HG03039 (cell line): Measurements from ENCODE around the gene PNMA8B.
"Not testable (repeated sequence)": the region's sequence is repeated elsewhere in the genome, so short reads cannot be mapped to it uniquely, and the experiment has no call there.

Experiments
- ATAC-seq: cut with Tn5 transposase; IDR thresholded peaks from one replicate; pipeline ENCODE4 v1.9.1; 2021; ENCODE audit warnings: mild to moderate bottlenecking, moderate library complexity; ENCODE audit not compliant: unreplicated experiment

PNMA8B gene

DNA sequence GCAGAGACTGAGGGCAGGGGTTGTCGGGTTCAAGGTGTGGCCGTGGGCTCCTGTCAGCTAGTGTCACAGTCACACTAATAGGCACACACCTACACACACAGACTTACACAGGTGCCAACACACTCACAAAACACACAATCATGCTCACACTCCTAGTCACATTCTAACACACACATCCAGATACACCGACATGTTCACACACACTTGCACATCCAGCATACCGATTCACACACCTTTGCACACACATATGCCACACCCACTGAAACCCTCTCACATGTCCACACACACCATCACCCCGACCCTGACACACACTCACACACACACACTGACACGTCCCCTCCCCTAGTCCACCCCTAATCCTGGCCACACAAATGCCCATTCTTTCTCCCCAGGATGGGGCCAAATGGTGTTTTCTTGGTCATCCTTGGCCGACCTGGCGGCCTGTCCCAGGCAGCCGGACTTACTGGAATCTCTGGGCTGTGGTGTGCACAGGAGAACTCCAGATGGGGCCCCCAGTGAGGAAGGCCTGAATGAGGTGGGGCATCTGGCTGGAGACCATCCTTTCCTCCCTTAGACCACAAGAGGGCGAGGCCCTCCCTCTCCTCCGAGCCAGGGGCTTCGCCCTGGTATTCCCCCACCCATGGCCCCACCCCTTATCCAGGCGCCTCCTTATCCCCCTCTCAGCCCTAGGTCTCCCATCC is 19.1 kb upstream of the PNMA8B start:
- ATAC-seq: no peak

DNA sequence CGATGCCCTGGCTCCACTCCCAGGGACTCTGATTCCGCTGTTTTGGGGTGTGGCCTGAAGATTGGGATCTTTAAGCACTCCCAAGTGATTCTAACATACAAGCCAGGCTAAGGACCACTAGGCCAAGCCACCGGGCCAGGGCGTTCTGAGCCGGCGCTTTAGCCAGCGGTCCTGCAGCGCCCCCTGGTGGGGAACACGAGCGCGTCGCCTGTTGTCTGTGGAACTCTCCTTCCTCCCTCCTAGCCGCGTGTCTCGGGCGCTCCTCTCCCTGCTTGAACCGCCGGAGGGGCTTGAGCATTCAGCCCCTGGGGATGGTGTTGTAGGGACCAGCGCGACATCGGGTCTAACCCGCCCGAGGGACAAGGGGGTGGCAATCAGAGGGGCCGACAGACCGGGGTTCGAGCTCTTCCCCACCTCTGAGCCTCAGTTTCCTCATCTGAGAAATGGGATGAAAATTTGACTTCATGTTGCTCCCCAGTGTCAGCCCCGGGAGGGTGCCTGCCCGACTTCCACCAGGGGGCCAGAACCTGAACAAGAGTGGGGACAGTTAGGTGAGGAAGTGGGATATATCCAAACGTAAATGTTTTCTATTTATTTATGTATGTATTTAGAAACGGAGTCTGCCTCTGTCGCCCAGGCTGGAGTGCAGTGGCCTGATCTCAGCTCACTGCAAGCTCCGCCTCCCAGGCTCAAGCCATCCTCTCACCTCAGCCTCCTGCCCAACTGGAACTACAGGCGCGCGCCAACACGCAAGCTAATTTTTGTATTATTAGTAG is 18.0 kb upstream of the PNMA8B start:
- ATAC-seq: no peak

DNA sequence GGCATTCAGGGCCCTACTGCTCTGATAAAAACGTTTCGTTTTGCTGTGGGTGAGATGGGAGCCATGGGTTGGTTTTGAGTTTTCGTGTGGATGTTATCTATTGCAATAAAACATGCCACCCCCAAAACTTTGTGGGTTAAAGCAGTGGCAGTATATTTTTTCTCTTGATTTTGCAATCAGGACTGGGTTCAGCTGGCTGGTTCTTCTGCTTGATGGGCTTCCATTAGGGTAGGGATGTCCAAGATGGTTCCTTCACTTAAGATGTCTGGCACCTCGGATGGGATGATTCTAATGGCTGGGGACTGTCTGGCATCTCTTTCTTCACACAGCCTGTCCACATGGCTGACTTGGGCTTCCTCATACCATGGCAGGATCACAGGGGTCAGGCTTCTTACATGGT is 15.6 kb upstream of the PNMA8B start:
- no peak for ATAC-seq

DNA sequence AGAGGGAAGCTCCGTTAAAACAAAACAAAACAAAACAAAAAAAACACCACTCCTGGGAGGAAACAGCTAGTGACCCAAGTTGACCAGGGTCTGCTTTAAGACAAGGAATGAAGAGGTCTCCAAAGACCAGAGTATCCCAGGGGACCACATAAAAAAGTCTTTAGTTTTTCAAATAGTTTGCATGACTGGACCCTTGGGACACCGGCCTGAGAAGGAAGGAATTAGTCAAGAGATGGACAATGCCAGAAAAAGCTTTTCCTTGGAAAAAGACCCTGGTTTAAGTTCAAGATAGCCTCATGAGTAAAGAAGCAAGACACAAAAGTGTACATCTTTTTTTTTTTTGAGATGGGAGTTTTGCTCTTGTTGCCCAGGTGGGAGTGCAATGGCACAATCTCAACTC is 12.5 kb upstream of the PNMA8B start:
- ATAC-seq: no peak

DNA sequence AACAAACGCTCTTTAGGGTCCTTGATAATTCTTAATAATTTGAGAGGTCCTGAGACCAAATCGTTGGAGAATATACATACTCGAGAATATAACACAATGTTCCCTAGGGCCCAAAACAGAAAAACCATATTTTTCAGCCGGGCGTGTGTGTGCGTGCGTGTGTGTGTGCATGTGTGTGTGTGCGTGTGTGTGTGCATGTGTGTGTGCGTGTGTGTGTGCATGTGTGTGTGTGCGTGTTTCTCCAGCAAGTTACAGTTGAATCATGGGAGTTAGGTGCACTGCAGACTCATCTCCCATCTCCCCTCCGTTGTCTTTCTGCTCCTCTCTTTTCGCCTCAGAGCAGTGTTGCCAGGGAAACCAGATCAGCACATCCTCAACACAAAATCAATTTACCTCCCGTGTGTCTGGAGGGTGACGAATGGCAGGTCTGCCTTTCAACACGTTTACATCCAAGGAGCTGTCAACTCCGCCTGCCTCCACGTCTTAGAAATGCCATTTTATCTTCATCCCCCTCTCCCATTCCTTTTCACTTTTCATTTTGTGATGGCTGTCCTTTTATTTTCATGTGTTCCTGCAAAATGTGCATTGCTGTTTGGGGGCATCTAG is 8.3 kb upstream of the PNMA8B start:
- no peak for ATAC-seq

DNA sequence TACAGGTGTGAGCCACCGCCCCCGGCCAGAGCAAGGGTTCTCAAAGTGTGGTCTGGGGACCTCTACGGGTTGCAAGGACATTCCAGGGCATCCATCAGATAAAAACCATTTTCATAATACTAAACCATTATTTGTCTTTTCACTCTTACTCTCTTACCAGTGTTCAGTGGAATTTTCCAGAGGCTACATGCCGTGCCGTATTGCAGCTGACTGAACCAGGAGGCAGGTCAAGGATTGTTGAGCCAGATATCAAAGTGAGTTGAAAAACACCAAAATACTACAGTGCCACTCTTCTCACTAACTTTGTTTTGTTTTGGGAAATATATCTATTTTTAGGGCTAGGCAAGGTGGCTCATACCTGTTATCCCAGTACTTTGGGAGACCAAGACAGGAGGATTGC is 7.2 kb upstream of the PNMA8B start:
- no peak for ATAC-seq

DNA sequence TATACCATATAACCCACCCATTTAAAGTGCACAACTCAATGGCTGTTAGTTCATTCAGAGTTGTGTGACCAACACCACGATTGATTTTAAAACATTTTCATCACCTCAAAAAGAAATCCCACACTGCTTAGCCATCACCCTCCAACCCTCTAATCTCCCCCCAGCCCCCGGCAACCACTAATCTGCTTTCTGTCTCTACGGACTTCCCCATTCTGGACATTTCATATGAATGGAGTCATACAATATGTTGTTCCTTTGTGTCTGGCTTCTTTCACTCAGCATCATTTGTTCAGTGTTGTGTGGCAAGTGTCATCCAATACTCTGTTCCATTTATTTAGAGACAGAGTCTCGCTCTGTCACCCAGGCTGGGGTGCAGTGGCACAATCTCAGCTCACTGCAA is 4.0 kb upstream of the PNMA8B start:
- no peak for ATAC-seq

DNA sequence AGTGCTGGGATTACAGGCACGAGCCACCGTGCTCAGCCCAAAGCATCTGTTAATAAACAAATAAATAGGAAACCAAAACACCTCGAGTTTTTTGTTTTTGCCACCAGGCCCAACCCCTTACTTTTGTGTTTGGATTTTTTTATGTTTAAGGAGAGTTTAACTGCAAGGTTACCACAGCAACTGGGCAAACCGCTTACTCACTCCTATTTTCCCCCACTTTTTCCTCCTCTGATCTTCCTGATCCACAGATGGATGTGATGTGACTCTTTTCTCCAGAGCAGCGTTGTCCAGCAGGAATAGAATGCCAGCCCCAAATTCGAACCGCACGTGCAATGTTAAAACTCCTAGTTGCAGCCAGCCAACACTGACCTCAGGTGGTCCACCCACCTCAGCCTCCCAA is 2.1 kb upstream of the PNMA8B start:
- ATAC-seq: no peak

DNA sequence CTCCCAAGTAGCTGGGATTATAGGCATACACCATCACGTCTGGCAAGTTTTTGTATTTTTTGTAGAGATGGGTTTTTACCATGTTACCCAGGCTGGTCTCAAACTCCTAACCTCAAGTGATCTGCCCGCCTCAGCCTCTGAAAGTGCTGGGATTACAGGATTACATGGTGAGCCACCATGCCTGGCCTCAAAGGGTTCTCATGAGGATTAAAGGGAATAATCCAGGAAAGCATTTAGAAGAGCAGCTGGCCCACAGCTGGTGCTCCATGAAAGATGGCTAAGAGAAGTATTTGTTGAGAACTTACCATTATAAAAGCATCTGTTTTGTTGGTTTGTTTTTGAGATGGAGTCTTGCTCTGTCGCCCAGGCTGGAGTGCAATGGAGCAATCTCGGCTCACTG is 1.2 kb upstream of the PNMA8B start:
- ATAC-seq: not testable (repeated sequence)

DNA sequence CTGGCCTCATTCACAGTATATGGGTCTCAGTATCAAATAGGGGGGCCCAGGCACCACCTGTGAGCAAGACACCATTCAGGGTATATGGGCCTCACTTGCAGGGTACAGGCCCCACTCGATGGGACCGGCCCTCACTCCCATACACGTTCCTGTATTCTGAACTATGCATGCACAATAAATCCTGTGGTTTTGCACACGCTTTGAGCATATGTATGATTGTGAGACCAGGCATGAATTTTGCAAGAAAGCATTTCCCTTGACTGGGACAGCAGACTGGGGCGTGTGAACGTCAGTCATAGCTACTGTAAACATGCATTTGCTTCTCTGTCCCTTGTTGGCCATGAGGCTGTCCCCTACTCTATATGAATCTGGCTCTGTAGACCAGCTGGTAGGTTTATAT is 637 bp upstream of the PNMA8B start:
- no peak for ATAC-seq

DNA sequence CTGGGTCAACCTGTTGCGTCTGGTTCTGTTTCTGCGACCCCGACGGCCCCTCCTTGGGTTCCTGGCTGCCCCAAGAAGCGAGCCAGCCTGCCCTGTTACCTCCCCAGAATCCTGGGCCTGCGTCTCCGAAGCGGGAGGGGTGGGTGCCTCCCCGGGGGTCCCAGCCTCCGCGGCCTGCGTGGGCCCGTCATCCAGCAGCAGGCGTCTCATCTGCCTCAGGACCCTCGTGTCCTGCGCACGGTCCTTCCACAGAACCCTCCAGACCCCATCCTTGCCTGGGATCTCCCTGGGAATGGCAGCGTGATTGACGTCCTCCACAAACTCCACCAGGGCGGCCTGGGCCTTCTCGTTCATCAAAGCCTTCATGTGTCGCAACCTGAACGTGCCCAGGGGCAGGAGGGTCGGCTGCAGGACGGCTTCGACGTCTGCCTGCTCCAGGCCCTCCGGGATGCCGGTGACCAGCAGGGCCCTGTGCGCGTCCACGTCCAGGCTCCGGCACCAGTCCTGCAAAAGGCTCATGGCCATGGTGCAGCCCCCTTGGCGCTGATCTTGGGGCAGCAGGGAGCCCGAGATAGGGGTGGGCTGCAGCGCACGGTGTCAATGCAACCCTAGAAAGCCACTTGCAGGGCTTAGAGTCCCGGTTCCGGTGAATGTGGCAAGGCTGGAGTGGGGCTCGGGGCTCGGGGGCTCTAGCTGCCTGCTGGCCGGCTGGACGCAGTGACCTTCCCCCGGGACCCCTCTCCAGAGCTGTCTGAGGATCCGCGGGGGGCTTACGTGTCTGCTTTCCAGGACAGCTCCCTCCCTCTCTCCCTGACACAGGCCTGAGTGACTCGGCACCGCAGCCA is 504 bp downstream of the PNMA8B start:
- no peak for ATAC-seq

DNA sequence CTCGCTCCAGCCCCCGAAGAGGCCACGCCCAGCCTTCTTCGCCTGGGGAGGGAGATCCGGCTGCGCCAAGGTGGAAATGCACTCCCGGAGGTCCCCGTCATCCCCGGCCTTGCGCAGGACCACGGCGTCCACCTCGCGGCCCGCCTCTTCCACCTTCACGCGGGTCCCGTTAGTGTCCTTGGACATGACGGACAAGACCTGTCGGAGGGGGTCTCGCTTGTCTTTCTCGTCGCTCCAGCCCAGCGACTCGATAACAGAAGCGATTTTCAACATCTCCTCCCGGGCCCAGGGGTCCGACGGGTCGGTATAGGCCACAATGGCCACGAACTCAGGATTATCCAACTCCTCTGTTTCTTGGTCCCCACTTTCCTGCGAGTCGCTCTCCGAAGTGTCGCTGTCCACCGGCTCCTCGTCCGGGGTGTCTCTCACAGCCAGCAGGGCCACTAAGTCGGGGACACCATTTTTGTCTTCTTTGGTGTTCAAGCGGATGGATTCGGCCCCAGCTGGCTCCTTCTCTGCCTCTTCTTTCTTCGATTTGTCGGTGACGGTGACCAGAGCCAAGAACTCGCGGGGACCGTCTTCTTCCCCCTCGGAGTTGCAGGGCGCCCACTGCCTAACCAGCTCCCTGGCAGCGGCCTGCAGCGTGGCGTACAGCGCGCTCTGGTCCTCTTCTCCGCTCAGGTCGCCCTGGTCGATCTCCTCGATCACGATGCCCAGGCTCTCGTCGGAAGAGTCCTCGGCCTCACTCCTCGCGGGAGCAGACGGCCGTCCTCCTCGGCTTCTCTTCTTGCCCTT is 1.3 kb downstream of the PNMA8B start:
- no peak for ATAC-seq

DNA sequence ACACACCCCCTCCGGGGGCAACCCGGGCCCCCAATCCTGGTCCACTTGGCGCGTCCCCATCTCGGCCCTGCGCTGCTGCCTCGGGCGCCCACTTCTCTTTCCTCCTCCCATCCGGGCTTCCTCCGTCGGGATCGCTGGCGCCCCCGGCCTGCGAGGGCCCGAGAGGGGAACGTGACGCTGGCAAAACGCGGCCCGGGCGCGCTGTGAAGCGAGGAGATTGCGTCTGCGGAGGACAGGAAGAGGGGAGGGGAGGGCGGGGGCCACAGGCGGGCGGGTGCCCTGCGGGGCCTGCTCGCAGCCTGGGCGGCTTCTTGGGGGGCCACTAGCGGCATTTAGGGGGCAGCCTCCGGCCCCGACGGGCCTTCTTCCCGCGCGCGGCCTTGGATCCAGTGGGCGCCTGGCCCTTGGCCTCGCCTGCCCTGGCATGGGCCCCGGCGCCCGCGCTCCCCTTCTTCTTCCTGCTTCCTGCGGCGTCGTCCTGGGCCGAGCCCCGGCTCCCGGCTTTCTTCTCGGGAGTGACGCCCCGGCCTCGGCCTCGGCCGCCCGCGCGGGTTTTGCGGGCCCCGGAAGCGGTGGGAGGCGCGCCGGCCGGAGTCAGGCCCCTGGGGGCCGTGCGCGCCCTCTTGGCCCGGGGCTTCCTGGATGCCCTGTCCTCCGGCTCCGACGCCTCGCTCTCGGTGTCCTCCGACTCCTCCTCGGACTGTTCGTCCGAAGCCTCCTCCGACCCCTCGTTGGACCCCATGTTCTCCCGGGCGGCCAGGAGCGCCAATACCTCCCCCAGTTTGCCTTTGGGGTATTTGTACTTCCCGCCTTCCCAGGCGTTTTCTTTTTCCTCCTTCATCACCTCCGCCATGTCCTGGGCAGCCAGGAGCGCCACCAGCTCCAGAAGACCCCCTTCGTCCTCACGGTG is 2.2 kb downstream of the PNMA8B start:
- no peak for ATAC-seq

DNA sequence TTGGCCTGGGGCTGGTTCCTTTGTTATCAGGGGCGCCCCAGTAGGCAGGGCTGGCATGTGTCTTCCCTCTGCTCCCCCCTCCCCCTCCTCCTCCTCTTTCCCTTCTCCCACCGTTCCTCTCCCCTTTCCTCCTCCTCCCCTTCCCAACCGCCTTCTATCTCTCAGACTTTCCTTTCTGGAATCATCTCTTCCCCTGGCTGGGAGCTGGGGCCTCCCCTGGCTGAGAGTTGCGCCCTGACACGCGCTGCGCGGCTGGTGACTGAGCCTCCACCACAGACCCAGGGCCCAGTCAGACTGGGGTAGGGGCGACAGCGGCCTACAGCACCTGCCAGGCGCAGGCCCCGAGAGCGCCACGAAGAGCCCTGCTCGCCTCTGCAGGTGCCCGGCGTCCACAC is 2.8 kb downstream of the PNMA8B start:
- ATAC-seq: no peak

DNA sequence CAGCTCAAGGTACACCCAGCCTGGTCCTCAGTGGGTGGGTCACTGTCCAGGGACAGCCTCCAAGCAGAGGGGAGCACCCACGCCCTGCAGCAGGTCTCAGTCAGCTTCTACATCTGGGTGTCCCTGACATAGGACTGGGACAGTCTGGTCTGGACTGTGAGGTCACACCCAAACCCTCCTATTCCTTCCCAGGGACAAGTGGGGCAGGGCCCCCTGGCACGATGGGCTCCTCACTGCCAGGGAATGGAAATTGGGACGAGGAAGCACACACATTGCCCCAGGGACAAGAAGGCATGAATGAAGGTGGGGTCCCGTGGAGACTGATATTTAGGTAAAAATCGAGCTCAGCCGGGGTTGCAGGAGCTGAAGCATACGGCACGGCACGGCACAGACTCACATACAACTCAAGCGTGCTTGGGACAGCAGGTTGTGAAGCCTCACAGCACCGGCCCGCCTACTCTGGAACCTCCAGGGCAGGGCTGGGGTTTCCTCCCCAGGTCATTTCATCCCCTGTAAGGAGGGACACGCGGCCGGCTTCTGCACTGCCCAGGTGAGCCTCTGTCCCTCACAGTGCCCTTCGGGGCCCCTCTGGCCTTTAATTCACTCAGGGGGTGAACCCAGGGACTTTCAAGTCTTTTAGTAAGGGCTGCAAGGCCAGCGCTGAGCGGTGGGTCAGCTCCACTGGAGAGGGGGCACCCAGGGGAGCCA is 3.5 kb downstream of the PNMA8B start:
- ATAC-seq: no peak

DNA sequence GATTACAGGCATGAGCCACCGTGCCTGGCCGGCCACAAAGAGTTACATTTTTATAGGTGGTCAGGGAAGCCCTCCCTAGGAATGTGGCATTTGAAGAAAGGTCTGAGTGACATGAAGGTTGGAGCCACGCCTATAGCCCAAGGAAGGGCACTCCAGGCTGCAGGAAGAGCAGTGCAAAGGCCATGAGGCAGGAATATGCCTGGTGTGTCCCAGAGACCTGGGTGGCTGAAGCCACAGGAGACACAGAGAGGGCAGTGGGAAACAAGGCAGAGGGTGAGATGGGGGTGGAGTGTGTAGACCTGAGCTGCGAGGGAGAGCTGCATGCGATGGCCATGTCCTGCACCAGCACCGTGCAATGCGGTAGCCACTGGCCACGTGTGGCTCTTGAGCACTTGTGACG is 4.9 kb downstream of the PNMA8B start:
- ATAC-seq: no peak

DNA sequence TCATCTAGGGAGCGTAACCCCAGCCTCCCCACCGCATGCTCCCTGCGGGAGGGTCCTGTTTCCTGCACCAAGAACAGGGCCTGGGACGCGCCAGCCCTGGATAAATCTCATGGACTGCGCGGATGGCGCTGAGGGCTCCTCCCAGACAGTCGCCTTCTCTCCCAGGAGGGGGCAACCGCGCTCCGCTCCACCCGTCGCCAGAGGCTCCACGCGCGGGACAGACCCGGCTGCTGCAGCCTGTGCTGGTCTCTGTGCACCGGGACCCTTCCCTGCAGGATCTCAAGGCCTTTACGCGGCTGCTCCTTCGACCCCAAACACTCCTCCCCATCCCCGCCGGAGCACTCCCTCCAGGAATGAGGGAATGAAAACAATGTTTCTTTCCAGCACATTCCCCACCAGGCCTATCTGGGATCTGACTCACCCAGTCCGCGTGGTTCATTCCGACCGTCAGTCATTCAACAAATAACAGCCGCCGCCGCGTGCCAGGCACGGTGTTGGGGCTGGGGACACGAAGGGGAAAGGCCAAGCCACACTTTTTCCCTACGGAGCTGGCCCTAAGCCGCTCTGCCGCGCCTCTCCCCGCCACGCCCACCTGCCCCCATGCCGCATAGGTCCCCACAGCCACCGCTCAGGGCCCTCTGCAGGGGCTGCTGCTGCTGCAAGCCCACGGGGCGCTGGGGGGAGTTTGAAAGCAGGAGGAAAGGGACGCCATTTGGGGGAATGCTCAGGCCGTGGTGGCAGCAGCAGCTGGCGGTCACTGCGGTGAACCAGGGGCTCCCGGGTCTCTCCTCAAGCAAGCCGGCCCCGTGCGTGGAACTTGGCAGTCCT is 6.0 kb downstream of the PNMA8B start:
- ATAC-seq: no peak

DNA sequence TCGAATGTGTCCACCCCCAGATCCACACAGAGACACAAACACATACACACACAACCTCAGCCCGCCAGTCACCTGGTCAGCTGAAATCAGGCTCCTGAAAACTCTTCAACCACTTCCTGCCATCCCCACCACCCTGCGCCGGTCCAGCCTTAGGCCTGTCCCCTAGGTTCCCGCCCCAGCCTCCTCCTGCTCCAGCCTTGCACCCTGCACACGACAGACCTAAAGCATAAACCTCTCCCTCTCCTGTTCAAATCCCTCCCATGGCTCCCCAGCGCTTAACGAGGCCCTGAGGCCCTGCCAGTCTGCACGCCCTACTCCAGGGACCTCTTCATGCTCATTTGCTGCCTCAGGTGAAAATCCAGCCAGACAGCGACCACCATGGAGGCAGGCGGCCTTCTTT is 7.1 kb downstream of the PNMA8B start:
- no peak for ATAC-seq
